ENCODE measurements around the gene CCDC57.
A peak's percentile ranks its signal among the peaks of the same experiment; 100 is the strongest.

The CCDC57 gene

DNA sequence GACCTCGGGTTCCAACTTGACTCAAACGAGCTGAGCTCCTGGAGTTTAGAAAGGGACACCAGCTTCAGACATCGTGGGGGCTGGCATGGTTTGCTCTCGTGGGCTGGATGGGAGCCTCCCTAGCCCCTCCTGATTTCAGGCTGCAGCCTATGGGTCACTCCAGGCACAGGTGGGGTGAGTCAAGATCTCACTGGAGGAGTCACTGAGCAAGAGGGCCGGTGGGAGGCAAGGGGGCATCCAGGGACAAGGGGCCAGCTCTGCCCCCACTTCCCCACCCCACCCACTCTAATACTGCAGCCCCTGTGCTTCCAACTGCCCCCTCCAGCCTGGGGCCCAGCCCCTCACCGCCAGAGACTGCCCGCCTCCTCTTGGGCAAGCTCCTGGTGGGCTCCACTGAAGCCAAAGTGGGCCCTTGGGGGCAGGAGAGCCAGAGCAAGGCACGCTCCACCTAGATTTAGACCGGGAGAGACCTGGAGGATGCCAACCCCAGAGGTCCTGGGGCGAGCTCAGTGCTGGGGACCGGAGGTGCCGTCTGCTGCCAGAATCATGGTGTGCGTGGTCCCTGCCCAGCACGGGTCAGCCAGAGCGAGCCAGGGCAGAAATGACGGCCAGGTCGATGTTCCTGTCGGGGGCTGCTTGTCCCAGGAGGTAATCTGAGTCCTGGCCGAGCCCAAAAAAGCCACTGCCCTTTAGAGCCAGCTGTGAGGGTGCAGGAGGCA lies 22.6 kb upstream of the CCDC57 start:
- no peak for DNase-seq

- DNase-seq: no peak
These were observed 21.8 kb upstream of the CCDC57 start for GRCh38 chr17:82234211-82235055.

- no peak for DNase-seq
These were observed 20.5 kb upstream of the CCDC57 start for GRCh38 chr17:82232876-82233785.

- DNase-seq: no peak
These were observed 19.7 kb upstream of the CCDC57 start for GRCh38 chr17:82232322-82232820.

- DNase-seq: peak; percentile 82
These were observed 19.1 kb upstream of the CCDC57 start for GRCh38 chr17:82231562-82232321.

GRCh38 chr17:82231312-82231561 lies 18.6 kb upstream of the CCDC57 start:
- no peak for DNase-seq

GRCh38 chr17:82230609-82231311 lies 18.1 kb upstream of the CCDC57 start:
- peak; percentile 56 for DNase-seq

GRCh38 chr17:82229698-82230608 lies 17.3 kb upstream of the CCDC57 start:
- DNase-seq: no peak

DNA sequence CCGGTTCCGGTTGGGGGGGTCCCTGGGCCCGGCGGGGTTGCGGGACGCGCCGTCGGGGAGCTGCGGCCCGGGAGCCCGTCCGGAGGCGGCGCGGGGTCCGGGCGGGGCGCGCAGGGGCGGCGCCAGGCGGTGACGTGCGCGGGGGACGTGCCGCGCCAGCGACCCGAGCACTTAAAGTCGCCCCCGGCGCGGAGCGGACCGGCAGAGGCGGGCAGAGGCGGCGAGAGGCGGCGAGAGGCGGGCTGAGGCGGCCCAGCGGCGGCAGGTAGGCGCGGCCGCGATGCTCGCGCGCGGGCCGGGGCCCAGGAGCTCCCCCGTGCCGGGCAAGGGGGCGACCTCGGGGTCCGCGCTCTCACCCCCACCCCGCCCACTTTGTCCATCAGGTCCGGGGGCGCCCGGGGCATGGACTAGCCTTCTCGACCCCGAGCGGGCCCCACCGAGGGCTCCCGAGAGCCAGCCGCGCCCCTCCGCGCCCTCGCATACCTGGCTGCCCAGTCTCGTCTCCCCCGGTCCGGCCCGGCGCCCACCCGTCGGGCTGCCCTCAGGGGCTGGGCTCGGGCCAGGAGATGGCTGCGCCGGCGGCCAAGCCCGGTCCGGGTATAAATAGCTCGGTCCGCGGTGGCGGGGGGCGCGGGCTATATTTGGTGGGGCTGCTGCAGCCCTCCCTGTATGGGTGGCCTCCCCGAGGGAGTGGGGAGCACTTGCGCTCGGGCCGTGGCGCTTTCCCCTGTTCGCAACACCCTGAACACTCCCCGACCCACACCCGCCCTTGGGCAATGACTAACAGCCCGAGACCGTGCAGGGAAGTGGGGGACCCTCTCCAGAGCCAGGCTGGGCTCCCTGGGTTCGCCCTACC lies 16.4 kb upstream of the CCDC57 start, which contains the start of gene SLC16A3:
TSS of gene SLC16A3 (plus strand) at position 201 of the 856 bp plus-strand sequence. CDS start 6,967 bp downstream, outside the sequence.
- DNase-seq: peak; percentile 21

GRCh38 chr17:82228278-82228841 lies 15.7 kb upstream of the CCDC57 start:
- DNase-seq: peak; percentile 12

- no peak for DNase-seq
These were observed 15.1 kb upstream of the CCDC57 start for GRCh38 chr17:82227629-82228277.

GRCh38 chr17:82226809-82227628 lies 14.4 kb upstream of the CCDC57 start:
- DNase-seq: no peak

GRCh38 chr17:82226146-82226808 lies 13.6 kb upstream of the CCDC57 start:
- DNase-seq: no peak

GRCh38 chr17:82225368-82226029 lies 12.9 kb upstream of the CCDC57 start:
- no peak for DNase-seq

DNA sequence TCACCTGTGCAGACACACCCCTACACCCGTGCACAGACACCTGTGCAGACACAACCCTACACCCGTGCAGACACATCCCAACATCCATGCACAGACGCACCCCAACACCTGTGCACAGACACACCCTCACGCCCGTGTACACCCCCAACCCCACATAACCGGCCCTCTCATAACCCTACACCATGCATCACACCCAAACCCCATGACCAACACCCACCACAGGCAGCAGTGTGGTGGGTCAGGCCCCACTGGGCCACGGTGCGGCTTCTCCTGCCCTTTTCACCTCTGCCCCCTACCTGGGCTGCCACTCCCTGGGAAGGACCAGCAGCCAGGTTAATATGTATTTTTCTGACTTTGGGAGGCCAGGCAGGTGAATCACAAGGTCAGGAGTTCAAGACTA lies 12.0 kb upstream of the CCDC57 start:
- no peak for DNase-seq

DNA sequence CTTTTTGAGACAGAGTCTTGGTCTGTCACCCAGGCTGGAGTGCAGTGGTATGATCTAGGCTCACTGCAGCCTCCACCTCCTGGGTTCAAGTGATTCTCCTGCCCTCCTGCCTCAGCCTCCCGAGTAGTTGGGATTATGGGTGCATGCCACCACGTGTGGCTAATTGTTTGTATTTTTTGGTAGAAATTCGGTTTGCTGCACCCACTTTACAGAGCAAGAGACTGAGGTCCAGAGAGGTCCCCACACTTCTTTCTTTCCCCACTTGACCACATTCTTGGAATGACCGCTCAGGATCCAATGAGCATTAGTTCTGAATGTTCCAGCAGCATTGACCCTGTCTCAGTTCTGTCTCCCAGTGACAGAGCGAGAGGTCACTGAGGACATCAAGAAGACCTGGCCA lies 10.9 kb upstream of the CCDC57 start:
- no peak for DNase-seq

- DNase-seq: no peak
These were observed 10.2 kb upstream of the CCDC57 start for GRCh38 chr17:82222816-82223215.

Measured in DMS153 (cell line).